Psoas muscle (tissue), 8 donors: Measurements from ENCODE around the gene CTF1. TPM values are rescaled to one million over a fixed set of nuclear protein-coding genes. Genes with fewer than 3 reads are reported as not detected.
A peak's percentile ranks its signal among the peaks of the same experiment; 100 is the strongest.
"Not testable (repeated sequence)": the region's sequence is repeated elsewhere in the genome, so short reads cannot be mapped to it uniquely, and the experiment has no call there.

ENCODE experiments used
- ATAC-seq, 4 donors: fragments of 200-7000 bp; cut with Tn5 transposase; one replicate each; pipeline ENCODE4 v1.9.1; 2020; ENCODE audit warnings: moderate library complexity in 3 of 4, mild to moderate bottlenecking in 2 of 4
- DNase-seq, 2 donors: peaks; one replicate each; pipeline ENCODE4 v3.0.0-alpha.2; 2020
- H3K27ac ChIP-seq: fragments of 200-600 bp; one replicate; pipeline ENCODE4 v1.8.0; 2022
- H3K27me3 ChIP-seq, 3 donors: fragments of 200-600 bp in 1 of 3; one replicate each; pipeline versions ENCODE4 v1.6.1 to v1.8.0; 2013 to 2022; ENCODE audit warnings: low read length in 2 of 3, mild to moderate bottlenecking in 2 of 3, moderate library complexity in 1 of 3; ENCODE audit not compliant: insufficient read depth in 3 of 3
- H3K36me3 ChIP-seq, 2 donors: fragments of 200-600 bp in 1 of 2; one replicate each; pipeline versions ENCODE4 v1.6.1 to v1.8.0; 2013 to 2022; ENCODE audit warnings: low read depth in 1 of 2, mild to moderate bottlenecking in 1 of 2, moderate library complexity in 1 of 2; ENCODE audit not compliant: insufficient read depth in 1 of 2
- H3K4me1 ChIP-seq: fragments of 200-600 bp; one replicate; pipeline ENCODE4 v1.8.0; 2022
- H3K4me3 ChIP-seq: fragments of 200-600 bp; one replicate; pipeline ENCODE4 v1.8.0; 2022; ENCODE audit warnings: mild to moderate bottlenecking
- H3K9me3 ChIP-seq: fragments of 200-600 bp; one replicate; pipeline ENCODE4 v1.8.0; 2022
- WGBS, 3 donors: extraction: QIAGEN DNeasy Blood & Tissue Kit; methylation state at CpG; one replicate each; pipeline versions ENCODE4 v1.1.6 to v1.1.7; 2013; 5-methylcytosine and 5-hydroxymethylcytosine counted together
- intact Hi-C, 2 donors: fragments of 100-400 bp; cut with DNase I; formaldehyde crosslinking; loops; one replicate each; pipeline versions ENCODE4 v1.11.0 to v1.14.2; 2022
- polyA plus RNA-seq, 3 donors: library from polyadenylated mRNA; stranded (reverse); fragments of 200-250 nt; gene quantifications; one replicate each; pipeline ENCODE4 v1.2.3, GENCODE V29; 2013
- total RNA-seq, 4 donors: library from RNA; stranded (reverse); fragmentation: NEBNext Ultra II Directional in 2 of 4; extraction: Animal tissue kit (Norgen Biotek cat#: 25700) in 2 of 4; gene quantifications; one replicate each; pipeline versions ENCODE4 v1.2.1 to v1.2.4, GENCODE V29; 2021 to 2023
- TF ChIP-seq, protein P1 (sequence below): fragments of 200-600 bp; IDR thresholded peaks from one replicate; pipeline ENCODE4 v1.8.0; 2022; ENCODE audit warnings: antibody characterized with exemption
- donor health status: healthy with polysubstance abuse.
- donor health status: DM: no; HTN: no; CAD: no; lungs with moderate emphysema.
- donor health status: Bipolar disorder and iron deficiency.
- donor health status: healthy.
- donor health status: DM: yes; HTN: yes; CAD: no.
- donor health status: DM: no; HTN: no; CAD: no.
- donor health status: DM: no; HTN: no; CAD: no.
- donor health status: DM: yes; HTN: yes; CAD: no.

CTF1 gene
- total and polyA plus RNA-seq, 7 donors: 4.9 to 16.6 (median 8.5) TPM

DNA sequence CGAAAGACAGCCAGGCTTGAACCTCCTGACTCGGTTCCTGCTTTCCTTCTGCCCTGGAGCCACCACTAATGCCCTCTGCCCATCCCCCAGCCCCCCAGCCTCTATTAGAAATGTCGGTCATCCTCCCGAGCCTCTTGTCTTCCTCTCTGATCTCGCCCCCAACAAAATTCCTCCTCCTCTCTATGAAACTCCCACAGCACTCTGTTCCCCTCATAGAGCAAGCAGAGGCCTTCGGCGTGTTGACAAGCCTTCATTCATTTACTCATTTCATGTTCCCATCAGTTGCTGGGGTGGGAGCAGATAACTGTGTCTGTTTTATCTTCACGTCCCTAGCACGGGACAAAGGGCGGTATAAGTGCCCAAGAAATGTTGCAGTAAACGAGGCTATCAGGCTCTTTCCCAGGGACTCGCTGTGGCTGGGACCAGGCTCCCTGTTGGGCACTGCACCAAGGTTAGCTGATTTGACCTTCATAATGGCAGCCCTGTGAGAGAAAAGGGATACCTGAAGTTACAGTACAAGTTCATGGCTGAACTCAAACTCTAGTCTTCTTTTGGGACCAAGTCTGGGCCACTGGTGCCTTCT lies 34.7 kb downstream of the CTF1 start:
- H3K36me3 ChIP-seq: peaks cover 5 to 40% of the 10 kb centered on the region in 2 donors
- intact Hi-C loops: no loop called here
- no peaks in the 10 kb centered on the region for H3K4me1 ChIP-seq
- H3K27me3 ChIP-seq: no peaks in the 10 kb centered on the region
- ATAC-seq (no peak), DNase-seq (no peak)
- 70 to 79% (median 73%) methylated on average over 12 of the region's 12 CpGs for WGBS, 3 donors
- TF ChIP-seq, protein P1, sequence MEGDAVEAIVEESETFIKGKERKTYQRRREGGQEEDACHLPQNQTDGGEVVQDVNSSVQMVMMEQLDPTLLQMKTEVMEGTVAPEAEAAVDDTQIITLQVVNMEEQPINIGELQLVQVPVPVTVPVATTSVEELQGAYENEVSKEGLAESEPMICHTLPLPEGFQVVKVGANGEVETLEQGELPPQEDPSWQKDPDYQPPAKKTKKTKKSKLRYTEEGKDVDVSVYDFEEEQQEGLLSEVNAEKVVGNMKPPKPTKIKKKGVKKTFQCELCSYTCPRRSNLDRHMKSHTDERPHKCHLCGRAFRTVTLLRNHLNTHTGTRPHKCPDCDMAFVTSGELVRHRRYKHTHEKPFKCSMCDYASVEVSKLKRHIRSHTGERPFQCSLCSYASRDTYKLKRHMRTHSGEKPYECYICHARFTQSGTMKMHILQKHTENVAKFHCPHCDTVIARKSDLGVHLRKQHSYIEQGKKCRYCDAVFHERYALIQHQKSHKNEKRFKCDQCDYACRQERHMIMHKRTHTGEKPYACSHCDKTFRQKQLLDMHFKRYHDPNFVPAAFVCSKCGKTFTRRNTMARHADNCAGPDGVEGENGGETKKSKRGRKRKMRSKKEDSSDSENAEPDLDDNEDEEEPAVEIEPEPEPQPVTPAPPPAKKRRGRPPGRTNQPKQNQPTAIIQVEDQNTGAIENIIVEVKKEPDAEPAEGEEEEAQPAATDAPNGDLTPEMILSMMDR: no peak
- H3K4me3 ChIP-seq: no peak overlapping the region
- H3K27ac ChIP-seq: no peak overlapping the region
- no peaks in the 10 kb centered on the region for H3K9me3 ChIP-seq

DNA sequence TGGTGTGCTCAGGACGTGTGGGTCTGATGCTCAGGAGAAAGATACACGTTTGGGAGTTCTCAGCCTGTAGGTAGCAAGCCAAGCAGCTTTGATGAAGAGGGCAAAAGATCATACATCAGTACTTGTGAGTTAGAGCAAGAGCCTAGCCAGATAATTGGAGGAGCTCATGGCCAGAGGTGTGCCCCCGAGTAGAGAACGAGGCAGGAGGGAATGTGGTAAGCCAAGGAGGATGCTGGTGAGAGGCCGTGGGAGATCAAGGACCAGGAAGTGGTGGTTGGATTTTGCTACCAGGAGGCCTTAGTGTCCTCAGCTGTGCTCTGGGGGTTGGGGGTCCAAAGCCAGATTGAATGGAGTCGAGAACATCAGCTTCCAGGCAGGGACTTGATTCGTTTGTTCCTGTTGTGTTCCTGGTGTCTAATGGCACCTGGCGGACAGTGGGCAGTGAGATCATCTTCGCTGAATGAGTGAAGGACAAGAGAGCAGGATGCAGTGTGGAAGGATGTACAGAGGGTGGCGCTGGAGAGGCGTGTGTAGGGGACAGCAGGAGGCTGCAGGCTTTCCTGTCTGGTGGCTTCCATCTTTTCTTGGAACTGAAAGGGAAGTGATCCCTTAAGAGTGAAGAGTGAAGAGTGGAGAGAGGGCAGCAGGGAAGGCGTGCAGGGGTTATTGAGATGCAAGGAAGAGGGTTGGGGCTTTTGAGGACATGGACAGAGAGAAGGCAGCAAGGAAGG lies 38.6 kb downstream of the CTF1 start:
- intact Hi-C loops: no loop called here
- Histone ChIP-seq H3K27me3 (no peaks in the 10 kb centered on the region), H3K36me3 (peaks cover 4 to 38% of the 10 kb centered on the region in 2 donors), H3K4me3 (no peak overlapping the region), H3K4me1 (no peaks in the 10 kb centered on the region), H3K27ac (no peak overlapping the region), H3K9me3 (no peaks in the 10 kb centered on the region)
- WGBS, 3 donors: 60 to 65% (median 61%) methylated on average over 12 of the region's 12 CpGs
- DNase-seq (peak; percentile 53 to 71), ATAC-seq (peak; percentile 43 to 77 (median 72))
- TF ChIP-seq, protein P1: peak; percentile 44

DNA sequence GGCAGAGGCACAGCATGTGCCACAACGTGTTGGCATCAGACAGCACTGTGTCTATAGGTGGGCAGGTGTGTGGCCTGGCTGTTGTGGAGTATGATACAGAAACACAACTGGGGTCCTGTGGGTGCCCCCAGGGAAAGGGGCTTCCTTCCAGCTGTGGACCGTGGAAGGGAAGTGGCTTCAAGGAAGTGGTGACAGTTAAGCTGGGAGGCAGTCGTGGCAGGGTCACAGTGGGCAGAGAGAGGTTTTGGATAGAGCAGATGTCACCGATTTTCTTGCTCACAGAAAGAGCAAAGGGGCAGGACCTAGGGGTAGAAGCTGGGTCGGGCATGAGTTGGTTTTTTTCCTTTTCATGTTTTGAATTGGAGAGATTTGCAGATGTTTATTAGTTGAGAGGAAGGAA lies 41.3 kb downstream of the CTF1 start:
- H3K4me3 ChIP-seq: no peak overlapping the region
- no peaks in the 10 kb centered on the region for H3K9me3 ChIP-seq
- WGBS, 3 donors: 56 to 60% (median 57%) methylated on average over 5 of the region's 5 CpGs
- TF ChIP-seq, protein P1: no peak
- no peak for ATAC-seq
- no peak for DNase-seq
- peaks cover 0 to 19% of the 10 kb centered on the region in 2 donors for H3K36me3 ChIP-seq
- H3K27me3 ChIP-seq: no peaks in the 10 kb centered on the region
- intact Hi-C loops: no loop called here
- no peak overlapping the region for H3K27ac ChIP-seq
- H3K4me1 ChIP-seq: peaks cover 11% of the 10 kb centered on the region

DNA sequence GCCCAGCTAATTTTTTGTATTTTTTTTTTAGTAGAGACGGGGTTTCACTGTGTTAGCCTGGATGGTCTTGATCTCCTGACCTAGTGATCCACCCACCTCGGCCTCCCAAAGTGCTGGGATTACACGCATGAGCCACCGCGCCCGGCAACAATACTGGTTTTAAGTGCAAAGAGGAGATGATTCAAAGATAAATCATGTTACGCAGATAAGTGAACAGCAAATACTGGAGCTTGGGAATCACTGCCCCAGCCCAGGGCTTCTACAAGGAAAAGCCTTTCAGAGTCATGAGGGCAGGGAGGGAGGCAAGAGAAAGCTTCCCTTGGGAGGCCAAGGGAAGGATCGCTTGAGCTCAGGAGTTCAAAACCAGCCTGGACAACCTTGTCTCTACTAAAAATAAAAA lies 43.2 kb downstream of the CTF1 start:
- H3K27me3 ChIP-seq, intact Hi-C loops, H3K9me3 ChIP-seq, ATAC-seq, DNase-seq, H3K4me3 ChIP-seq, H3K27ac ChIP-seq: not testable (repeated sequence)
- WGBS, 3 donors: 89 to 94% (median 91%) methylated on average over 8 of the region's 8 CpGs
- Histone ChIP-seq H3K4me1 (peaks cover 11% of the 10 kb centered on the region), H3K36me3 (peaks cover 0 to 24% of the 10 kb centered on the region in 2 donors)

DNA sequence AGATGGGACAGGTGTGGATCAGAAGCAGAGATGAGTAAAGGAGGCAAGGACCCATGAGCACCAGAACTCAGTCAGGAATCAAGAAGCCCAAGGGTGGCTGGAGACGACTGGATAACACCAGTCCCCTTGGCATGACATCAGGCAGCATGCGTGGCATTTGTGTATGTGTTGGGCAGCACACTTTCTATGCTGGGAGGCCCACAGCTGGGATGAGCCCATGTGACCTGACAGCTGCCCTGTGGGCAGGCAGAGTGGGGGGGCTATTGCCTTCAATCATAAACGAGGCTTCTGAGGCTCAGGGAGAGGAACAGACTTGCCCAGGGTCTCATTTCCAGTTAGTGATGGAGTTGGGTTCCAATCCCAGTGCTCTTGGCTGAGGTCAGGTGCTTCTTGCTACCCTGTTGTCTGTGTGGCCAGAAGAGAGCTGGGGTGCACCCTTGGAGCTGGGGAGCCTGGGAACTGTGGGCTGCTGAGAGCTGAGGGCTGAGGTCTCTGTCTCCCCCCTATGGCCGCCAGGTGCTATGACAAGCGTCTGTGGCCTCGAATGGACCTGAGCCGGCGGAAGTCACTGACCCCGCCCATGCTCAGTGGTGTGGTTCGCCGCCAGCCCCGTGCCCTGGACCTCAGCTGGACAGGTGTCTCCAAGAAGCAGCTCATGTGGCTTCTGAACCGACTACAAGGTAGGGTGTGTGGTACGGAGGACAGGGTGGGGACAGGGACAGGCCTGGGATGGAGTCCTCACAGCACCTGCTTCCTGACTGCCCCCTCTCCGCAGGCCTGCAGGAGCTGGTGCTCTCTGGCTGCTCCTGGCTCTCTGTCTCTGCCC lies 45.4 kb downstream of the CTF1 start:
- Histone ChIP-seq H3K36me3 (peaks cover 0 to 23% of the 10 kb centered on the region in 2 donors), H3K4me1 (peaks cover 11% of the 10 kb centered on the region), H3K4me3 (no peak overlapping the region), H3K27ac (peak overlapping the region; percentile 67), H3K27me3 (no peaks in the 10 kb centered on the region), H3K9me3 (no peaks in the 10 kb centered on the region)
- intact Hi-C loops: no loop called here
- DNase-seq (peak; percentile 76 to 87), ATAC-seq (peak; percentile 91 to 95 (median 92))
- TF ChIP-seq, protein P1: peak; percentile 74
- 18 to 28% (median 22%) methylated on average over 15 of the region's 15 CpGs for WGBS, 3 donors
